ENCODE results near the gene HS6ST3.

Gene HS6ST3

GRCh38 chr13:96473526-96474180 is 383.7 kb downstream of the HS6ST3 start:
- H3K27me3 ChIP-seq (ENCODE audit: insufficient read depth, low read length): no peaks in the 10 kb centered on the region
- H3K79me2 ChIP-seq (ENCODE audit: insufficient read depth, low read length): no peaks in the 10 kb centered on the region
- H3K27ac ChIP-seq (ENCODE audit: low read depth, low read length, poor library complexity, severe bottlenecking): no peak overlapping the region
- no peaks in the 10 kb centered on the region for H3K4me1 ChIP-seq (ENCODE audit: insufficient read depth, low read length, severe bottlenecking)
- H3K9me2 ChIP-seq (ENCODE audit: low read depth, low read length): no peaks in the 10 kb centered on the region
- H3K9me3 ChIP-seq (ENCODE audit: low read length): no peaks in the 10 kb centered on the region
- TF ChIP-seq, protein P1, sequence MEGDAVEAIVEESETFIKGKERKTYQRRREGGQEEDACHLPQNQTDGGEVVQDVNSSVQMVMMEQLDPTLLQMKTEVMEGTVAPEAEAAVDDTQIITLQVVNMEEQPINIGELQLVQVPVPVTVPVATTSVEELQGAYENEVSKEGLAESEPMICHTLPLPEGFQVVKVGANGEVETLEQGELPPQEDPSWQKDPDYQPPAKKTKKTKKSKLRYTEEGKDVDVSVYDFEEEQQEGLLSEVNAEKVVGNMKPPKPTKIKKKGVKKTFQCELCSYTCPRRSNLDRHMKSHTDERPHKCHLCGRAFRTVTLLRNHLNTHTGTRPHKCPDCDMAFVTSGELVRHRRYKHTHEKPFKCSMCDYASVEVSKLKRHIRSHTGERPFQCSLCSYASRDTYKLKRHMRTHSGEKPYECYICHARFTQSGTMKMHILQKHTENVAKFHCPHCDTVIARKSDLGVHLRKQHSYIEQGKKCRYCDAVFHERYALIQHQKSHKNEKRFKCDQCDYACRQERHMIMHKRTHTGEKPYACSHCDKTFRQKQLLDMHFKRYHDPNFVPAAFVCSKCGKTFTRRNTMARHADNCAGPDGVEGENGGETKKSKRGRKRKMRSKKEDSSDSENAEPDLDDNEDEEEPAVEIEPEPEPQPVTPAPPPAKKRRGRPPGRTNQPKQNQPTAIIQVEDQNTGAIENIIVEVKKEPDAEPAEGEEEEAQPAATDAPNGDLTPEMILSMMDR (IDR thresholded peaks at IDR 0.05; ENCODE audit: low read length): no peak
- no peak for TF ChIP-seq EZH2 (IDR thresholded peaks at IDR 0.05; ENCODE audit: borderline replicate concordance, low read length)
- no peak overlapping the region for H3K4me2 ChIP-seq (ENCODE audit: low read length)
- no peaks in the 10 kb centered on the region for H4K20me1 ChIP-seq (ENCODE audit: insufficient read depth, low read length)
- H3F3A ChIP-seq (ENCODE audit: insufficient read depth, low read length): no peaks in the 10 kb centered on the region
- H3K9ac ChIP-seq (ENCODE audit: low read length): no peak overlapping the region
- H2AFZ ChIP-seq (ENCODE audit: low read length): no peak overlapping the region
- no peak overlapping the region for H3K4me3 ChIP-seq (ENCODE audit: low read depth, low read length, poor library complexity, severe bottlenecking)
- no peaks in the 10 kb centered on the region for H3K36me3 ChIP-seq (ENCODE audit: insufficient read depth, low read length)

DNA sequence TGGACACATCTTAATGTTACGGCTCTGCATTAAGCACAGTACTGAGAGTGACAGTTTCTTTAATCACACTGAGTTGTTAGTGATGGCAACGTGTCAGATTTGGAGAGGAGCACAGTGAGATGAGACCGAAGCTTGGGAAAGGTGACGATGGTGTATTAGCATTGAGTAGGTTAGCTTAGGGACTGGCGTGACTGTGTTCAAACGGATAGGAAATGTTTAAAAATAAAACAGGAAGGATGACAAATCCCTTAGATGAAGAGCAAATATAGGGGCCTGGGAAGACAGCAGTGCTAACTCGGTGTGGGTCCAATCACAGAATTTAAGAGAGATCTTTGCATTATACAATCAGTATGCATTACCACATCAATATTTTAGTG is 384.3 kb downstream of the HS6ST3 start:
- Histone ChIP-seq H3K27me3 (ENCODE audit: insufficient read depth, low read length) (no peaks in the 10 kb centered on the region), H3K4me1 (ENCODE audit: insufficient read depth, low read length, severe bottlenecking) (no peaks in the 10 kb centered on the region), H3K36me3 (ENCODE audit: insufficient read depth, low read length) (no peaks in the 10 kb centered on the region), H3F3A (ENCODE audit: insufficient read depth, low read length) (no peaks in the 10 kb centered on the region), H2AFZ (ENCODE audit: low read length) (no peak overlapping the region), H4K20me1 (ENCODE audit: insufficient read depth, low read length) (no peaks in the 10 kb centered on the region), H3K79me2 (ENCODE audit: insufficient read depth, low read length) (no peaks in the 10 kb centered on the region), H3K27ac (ENCODE audit: low read depth, low read length, poor library complexity, severe bottlenecking) (no peak overlapping the region), H3K9me2 (ENCODE audit: low read depth, low read length) (no peaks in the 10 kb centered on the region), H3K9ac (ENCODE audit: low read length) (no peak overlapping the region), H3K4me2 (ENCODE audit: low read length) (no peak overlapping the region), H3K9me3 (ENCODE audit: low read length) (no peaks in the 10 kb centered on the region), H3K4me3 (ENCODE audit: low read depth, low read length, poor library complexity, severe bottlenecking) (no peak overlapping the region)
- TF ChIP-seq, protein P1 (IDR thresholded peaks at IDR 0.05; ENCODE audit: low read length): no peak

GRCh38 chr13:96475103-96475502 is 385.2 kb downstream of the HS6ST3 start:
- H3K79me2 ChIP-seq (ENCODE audit: insufficient read depth, low read length): no peaks in the 10 kb centered on the region
- no peaks in the 10 kb centered on the region for H3K9me2 ChIP-seq (ENCODE audit: low read depth, low read length)
- no peak for TF ChIP-seq EZH2 (IDR thresholded peaks at IDR 0.05; ENCODE audit: borderline replicate concordance, low read length)
- TF ChIP-seq, protein P1 (IDR thresholded peaks at IDR 0.05; ENCODE audit: low read length): no peak
- no peak overlapping the region for H3K9ac ChIP-seq (ENCODE audit: low read length)
- no peaks in the 10 kb centered on the region for H3K4me1 ChIP-seq (ENCODE audit: insufficient read depth, low read length, severe bottlenecking)
- H3K4me3 ChIP-seq (ENCODE audit: low read depth, low read length, poor library complexity, severe bottlenecking): no peak overlapping the region
- no peaks in the 10 kb centered on the region for H3F3A ChIP-seq (ENCODE audit: insufficient read depth, low read length)
- no peak overlapping the region for H3K27ac ChIP-seq (ENCODE audit: low read depth, low read length, poor library complexity, severe bottlenecking)
- no peaks in the 10 kb centered on the region for H4K20me1 ChIP-seq (ENCODE audit: insufficient read depth, low read length)
- H2AFZ ChIP-seq (ENCODE audit: low read length): no peak overlapping the region
- H3K4me2 ChIP-seq (ENCODE audit: low read length): no peak overlapping the region
- H3K36me3 ChIP-seq (ENCODE audit: insufficient read depth, low read length): no peaks in the 10 kb centered on the region
- H3K27me3 ChIP-seq (ENCODE audit: insufficient read depth, low read length): no peaks in the 10 kb centered on the region
- H3K9me3 ChIP-seq (ENCODE audit: low read length): no peaks in the 10 kb centered on the region

Measured in OCI-LY1 (cell line).